Natural killer cell (primary cell): ENCODE data around the gene COQ8A. TPM values are rescaled to one million over a fixed set of nuclear protein-coding genes. Genes with fewer than 3 reads are reported as not detected.

Source experiments
- ATAC-seq, 3 donors: fragments of 150-1000 bp in 2 of 3; fragments of 200-7000 bp in 1 of 3; cut with Tn5 transposase; 1 replicate in 1 of 3; 2 replicates in 2 of 3; pipeline ENCODE4 v1.10.0; 2021; ENCODE audit warnings: mild to moderate bottlenecking in 2 of 3, moderate library complexity in 2 of 3
- DNase-seq, 2 donors: peaks; one replicate each; pipeline versions ENCODE4 v3.0.0 to v3.0.0-alpha.2; 2013 to 2021; ENCODE audit warnings: mixed read lengths in 1 of 2
- H3K27ac ChIP-seq: one replicate; pipeline ENCODE4 v1.5.1; 2013; ENCODE audit warnings: mild to moderate bottlenecking, low read length
- H3K27me3 ChIP-seq: one replicate; pipeline ENCODE4 v1.6.1; 2013; ENCODE audit warnings: low read length; ENCODE audit not compliant: control insufficient read depth, insufficient read depth
- H3K36me3 ChIP-seq: one replicate; pipeline ENCODE4 v1.6.1; 2013; ENCODE audit warnings: low read length; ENCODE audit not compliant: control insufficient read depth, insufficient read depth
- H3K4me1 ChIP-seq: one replicate; pipeline ENCODE4 v1.6.1; 2013; ENCODE audit warnings: low read length; ENCODE audit not compliant: control insufficient read depth, insufficient read depth
- H3K4me3 ChIP-seq: one replicate; pipeline ENCODE4 v1.5.1; 2013; ENCODE audit warnings: low read length
- H3K9me3 ChIP-seq: one replicate; pipeline ENCODE4 v1.6.1; 2013; ENCODE audit warnings: low read length; ENCODE audit not compliant: control insufficient read depth, insufficient read depth
- H3K27ac Mint-ChIP-seq, 2 donors: one replicate each; pipeline ENCODE4 v1.8.0; 2022; ENCODE audit warnings: mild to moderate bottlenecking in 2 of 2, mixed read lengths in 2 of 2, moderate library complexity in 1 of 2
- H3K27me3 Mint-ChIP-seq, 2 donors: one replicate each; pipeline ENCODE4 v1.8.0; 2022; ENCODE audit warnings: low read depth in 2 of 2, mixed read lengths in 2 of 2
- H3K36me3 Mint-ChIP-seq: one replicate; pipeline ENCODE4 v1.8.0; 2022; ENCODE audit warnings: mixed read lengths
- H3K4me1 Mint-ChIP-seq, 2 donors: one replicate each; pipeline ENCODE4 v1.8.0; 2022; ENCODE audit warnings: mixed read lengths in 2 of 2
- H3K4me3 Mint-ChIP-seq: one replicate; pipeline ENCODE4 v1.8.0; 2022; ENCODE audit warnings: mild to moderate bottlenecking, moderate library complexity, mixed read lengths
- H3K9me3 Mint-ChIP-seq, 2 donors: one replicate each; pipeline ENCODE4 v1.8.0; 2022; ENCODE audit warnings: mixed read lengths in 2 of 2
- WGBS: methylation state at CpG from one replicate; pipeline ENCODE4 v1.1.7; 2013; ENCODE audit warnings: missing lambda C conversion rate; ENCODE audit not compliant: insufficient coverage; 5-methylcytosine and 5-hydroxymethylcytosine counted together
- intact Hi-C: fragments of 100-400 bp; cut with micrococcal nuclease; formaldehyde crosslinking; loops from one replicate; pipeline ENCODE4 v1.14.2; 2022
- total RNA-seq, 4 donors: library from RNA; stranded (reverse); fragments of 120-200 nt in 1 of 4; gene quantifications; one replicate each; pipeline versions ENCODE4 v1.2.3 to v1.2.4, GENCODE V29; 2013 to 2022
- TF ChIP-seq, protein P1 (sequence below): fragments of 200-600 bp; IDR thresholded peaks from one replicate; pipeline ENCODE4 v1.8.0; 2022; ENCODE audit warnings: antibody characterized with exemption

COQ8A gene
- total RNA-seq, 3 donors from 2014 or later (not counting 1 experiment from before 2014, with no cell fraction given) = 42.9 to 59.7 (median 56.2) TPM

DNA sequence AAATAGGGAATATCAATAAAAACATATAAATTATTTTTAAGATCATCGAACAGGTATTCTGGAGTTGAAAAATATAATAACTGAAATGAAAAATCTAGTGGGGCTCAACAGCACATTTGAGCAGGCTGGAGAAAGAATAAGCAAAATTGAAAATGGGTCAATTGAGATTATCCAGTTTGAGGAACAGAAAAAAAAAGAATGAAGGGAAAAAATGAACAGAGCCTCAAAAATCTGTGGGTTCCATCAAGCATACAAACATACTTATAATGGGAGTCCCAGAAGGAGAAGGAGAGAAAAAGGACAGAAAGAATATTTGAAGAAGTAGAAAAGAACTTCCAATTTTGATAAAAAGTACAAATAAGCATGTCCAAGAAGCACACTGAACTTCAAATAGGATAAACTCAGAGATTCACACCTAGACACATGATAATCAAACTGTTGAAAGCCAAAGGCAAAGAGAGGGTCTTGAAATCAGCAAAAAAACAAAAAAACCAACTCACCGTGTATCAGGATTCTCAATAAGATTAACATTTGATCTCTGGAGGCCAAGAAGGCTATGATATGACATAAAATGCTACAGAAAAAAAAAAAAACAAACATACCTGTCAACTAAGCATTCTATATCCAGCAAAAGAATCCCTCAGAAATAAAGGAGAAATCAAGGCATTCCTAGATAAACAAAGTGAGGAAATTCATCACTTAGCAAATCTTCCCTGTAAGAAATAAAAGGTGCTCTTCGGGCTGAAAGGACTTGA, 5.4 kb upstream of the COQ8A start:
- TF ChIP-seq, protein P1, sequence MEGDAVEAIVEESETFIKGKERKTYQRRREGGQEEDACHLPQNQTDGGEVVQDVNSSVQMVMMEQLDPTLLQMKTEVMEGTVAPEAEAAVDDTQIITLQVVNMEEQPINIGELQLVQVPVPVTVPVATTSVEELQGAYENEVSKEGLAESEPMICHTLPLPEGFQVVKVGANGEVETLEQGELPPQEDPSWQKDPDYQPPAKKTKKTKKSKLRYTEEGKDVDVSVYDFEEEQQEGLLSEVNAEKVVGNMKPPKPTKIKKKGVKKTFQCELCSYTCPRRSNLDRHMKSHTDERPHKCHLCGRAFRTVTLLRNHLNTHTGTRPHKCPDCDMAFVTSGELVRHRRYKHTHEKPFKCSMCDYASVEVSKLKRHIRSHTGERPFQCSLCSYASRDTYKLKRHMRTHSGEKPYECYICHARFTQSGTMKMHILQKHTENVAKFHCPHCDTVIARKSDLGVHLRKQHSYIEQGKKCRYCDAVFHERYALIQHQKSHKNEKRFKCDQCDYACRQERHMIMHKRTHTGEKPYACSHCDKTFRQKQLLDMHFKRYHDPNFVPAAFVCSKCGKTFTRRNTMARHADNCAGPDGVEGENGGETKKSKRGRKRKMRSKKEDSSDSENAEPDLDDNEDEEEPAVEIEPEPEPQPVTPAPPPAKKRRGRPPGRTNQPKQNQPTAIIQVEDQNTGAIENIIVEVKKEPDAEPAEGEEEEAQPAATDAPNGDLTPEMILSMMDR = no peak
- no peak overlapping the region for H3K4me3 ChIP-seq
- Mint-ChIP-seq H3K4me1 (peaks cover 15 to 16% of the 10 kb centered on the region in 2 donors), H3K4me3 (no peak overlapping the region), H3K27ac (no peak overlapping the region), H3K36me3 (peaks cover 18% of the 10 kb centered on the region), H3K9me3 (peaks cover 3 to 6% of the 10 kb centered on the region in 2 donors), H3K27me3 (no peaks in the 10 kb centered on the region)
- ATAC-seq (no peak), DNase-seq (no peak)
- intact Hi-C loops = loop anchor here (5.0 kb wide), 1 partner anchor 527 kb away; the partner anchor contains the start of gene PARP1
- peaks cover 9% of the 10 kb centered on the region for H3K4me1 ChIP-seq
- no peaks in the 10 kb centered on the region for H3K36me3 ChIP-seq
- H3K9me3 ChIP-seq = peaks cover 4% of the 10 kb centered on the region
- no peaks in the 10 kb centered on the region for H3K27me3 ChIP-seq
- WGBS = 100% methylated on average over 2 of the region's 3 CpGs
- no peak overlapping the region for H3K27ac ChIP-seq

DNA sequence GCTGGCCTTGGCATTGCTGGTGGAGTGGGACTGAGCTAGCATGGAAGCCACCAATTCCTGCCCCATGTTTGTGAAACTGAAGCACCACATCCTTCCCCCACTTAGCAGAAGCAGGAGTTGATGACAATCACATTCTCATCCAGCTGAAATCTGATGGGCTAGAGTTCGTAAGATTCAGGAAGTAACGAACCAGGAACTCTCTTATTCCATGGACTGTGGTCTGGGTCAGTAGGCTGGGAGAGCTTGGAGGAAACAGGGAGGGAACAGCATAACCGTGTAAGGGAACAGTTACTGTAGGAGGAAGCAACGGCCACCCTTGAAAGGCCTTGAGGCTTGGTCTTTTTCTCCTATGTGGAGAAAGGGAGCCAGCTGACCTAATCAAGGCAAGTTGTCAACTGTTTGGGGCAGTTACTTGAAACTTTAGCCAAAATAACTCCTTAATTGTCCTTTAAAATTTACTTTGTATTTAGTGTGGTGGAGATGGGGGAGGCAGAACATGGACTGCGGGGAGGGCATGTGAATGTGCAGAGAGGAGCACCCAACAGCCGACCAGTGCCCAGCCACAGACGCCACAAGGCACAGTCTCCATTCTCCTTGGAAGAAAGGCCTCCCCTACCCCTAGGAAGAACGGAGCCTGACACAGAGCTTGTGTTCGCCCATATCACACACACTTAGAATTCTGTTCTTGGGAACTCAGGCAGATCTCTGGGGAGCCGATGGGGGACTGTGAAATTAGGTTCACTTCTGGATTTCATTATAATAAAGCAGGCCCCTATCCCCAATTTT, 2.0 kb upstream of the COQ8A start:
- Mint-ChIP-seq H3K27me3 (no peaks in the 10 kb centered on the region), H3K27ac (peak overlapping the region; percentile 96), H3K4me1 (peaks cover 33 to 41% of the 10 kb centered on the region in 2 donors), H3K36me3 (peaks cover 18% of the 10 kb centered on the region), H3K4me3 (peak overlapping the region; percentile 94), H3K9me3 (peaks cover 3 to 6% of the 10 kb centered on the region in 2 donors)
- H3K27me3 ChIP-seq = no peaks in the 10 kb centered on the region
- no peak overlapping the region for H3K4me3 ChIP-seq
- TF ChIP-seq, protein P1 = no peak
- ATAC-seq (no peak), DNase-seq (no peak)
- peaks cover 26% of the 10 kb centered on the region for H3K4me1 ChIP-seq
- intact Hi-C loops = loop anchor here (5.0 kb wide), 1 partner anchor 531 kb away; the partner anchor contains the start of gene PARP1
- H3K27ac ChIP-seq = peak overlapping the region; percentile 99
- peaks cover 4% of the 10 kb centered on the region for H3K9me3 ChIP-seq
- WGBS = 90% methylated on average over 10 of the region's 10 CpGs
- H3K36me3 ChIP-seq = no peaks in the 10 kb centered on the region

DNA sequence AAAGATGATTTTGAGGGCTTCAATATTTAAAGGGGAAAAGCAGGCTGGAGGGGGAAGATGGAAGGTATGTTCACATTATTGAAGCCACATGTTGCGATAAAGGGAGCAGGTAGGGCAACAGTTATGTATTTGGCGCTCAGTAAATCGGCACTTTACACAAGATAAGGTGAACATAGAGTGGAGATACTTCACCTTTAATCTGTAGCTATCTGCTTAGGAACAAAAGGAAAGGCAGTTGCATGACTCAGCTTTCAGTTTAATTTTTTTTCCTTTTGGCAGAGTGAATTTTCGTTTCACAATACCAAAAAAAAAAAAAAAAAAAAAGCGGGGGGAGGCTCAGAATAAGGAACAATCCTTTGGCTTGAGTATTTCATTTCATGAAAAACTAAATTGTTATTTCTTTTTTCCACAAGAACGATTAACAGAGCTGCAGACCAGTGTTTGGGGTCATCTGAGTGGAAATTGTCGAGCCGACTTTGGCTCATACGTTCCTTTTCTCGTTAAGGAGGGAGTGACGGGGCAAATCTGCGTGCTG, 1.1 kb upstream of the COQ8A start:
- H3K36me3 Mint-ChIP-seq = peaks cover 18% of the 10 kb centered on the region
- ATAC-seq (no peak), DNase-seq (no peak)
- H3K4me1 ChIP-seq = peaks cover 26% of the 10 kb centered on the region
- peaks cover 4% of the 10 kb centered on the region for H3K9me3 ChIP-seq
- WGBS = 5% methylated on average over 10 of the region's 12 CpGs
- H3K27me3 ChIP-seq = no peaks in the 10 kb centered on the region
- intact Hi-C loops = loop anchor here (1.0 to 5.0 kb wide), 2 partner anchors 69 to 532 kb away; partner anchors contain the start of genes PARP1 and PSEN2
- H3K4me3 Mint-ChIP-seq = peak overlapping the region; percentile 94
- H3K9me3 Mint-ChIP-seq = peaks cover 3 to 6% of the 10 kb centered on the region in 2 donors
- peaks cover 41 to 49% of the 10 kb centered on the region in 2 donors for H3K4me1 Mint-ChIP-seq
- peak overlapping the region; percentile 99 for H3K27ac ChIP-seq
- peak overlapping the region; percentile 96 for H3K27ac Mint-ChIP-seq
- H3K4me3 ChIP-seq = peak overlapping the region; percentile 85
- no peaks in the 10 kb centered on the region for H3K36me3 ChIP-seq
- no peaks in the 10 kb centered on the region for H3K27me3 Mint-ChIP-seq
- TF ChIP-seq, protein P1 = no peak
